Smooth muscle cell of the brain vasculature (primary cell): ENCODE measurements around the gene KCNS1.

Experiments used
- DNase-seq: peaks from one replicate; pipeline ENCODE4 v3.0.0-alpha.2; 2012; ENCODE audit warnings: low read depth, low spot score

Gene KCNS1

DNA sequence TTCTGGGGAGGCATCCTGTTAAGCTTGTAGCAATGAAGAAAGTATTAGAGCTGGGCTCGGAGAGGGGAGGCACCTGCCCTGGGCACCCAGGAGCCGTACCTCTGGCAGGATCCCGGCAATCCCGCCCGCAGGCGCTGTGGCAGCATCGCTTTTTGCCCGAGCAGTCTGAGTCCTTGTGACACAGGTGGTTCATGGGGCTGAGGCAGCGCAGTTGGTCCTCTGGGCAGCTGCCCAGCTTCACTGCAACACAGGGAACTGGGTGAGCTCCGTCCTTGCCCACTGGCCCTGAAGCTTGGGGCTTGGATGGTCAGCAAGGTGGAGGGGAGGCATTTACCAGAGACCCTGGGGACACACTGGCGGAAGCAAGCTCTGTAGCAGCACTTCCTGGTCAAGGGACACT lies 9.4 kb upstream of the KCNS1 start:
- DNase-seq = no peak

DNA sequence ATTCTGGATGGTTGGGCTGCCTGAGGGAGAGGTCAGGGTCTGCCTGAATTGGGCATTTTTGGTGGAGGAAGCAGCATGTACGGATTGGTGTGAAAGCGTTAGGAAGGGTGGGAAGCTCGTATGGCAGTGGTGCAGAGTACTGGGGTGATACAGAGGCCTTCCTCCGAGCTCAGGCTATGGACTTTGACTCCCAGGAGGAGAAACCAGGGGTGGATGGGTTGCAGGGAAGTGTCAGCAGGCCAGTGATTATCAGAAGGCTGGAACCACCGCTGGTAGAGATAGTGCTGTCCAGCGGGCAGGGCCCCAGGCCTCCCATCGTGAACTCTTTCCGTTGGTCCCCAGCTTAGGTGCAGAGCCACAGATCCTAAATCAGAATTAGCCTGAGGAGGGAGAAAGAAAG lies 8.7 kb upstream of the KCNS1 start:
- no peak for DNase-seq

DNA sequence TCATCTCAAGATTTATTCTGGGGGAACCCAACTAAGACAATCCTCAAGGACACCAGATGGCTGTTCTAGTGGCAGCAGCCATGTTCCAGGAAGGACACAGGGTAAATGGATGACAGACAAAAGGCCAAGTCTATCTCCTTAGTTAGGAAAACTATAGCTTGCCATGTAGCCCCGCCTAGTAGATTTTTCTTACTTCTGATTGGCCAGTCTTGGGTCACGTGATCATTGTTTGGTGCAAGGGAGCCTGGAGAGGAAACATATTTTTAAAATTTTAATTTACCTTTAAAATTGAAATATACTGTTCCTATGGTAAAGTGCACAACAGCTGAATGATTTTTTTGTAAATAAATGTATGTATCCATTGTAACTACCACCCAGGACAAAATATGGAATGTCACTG lies 4.4 kb upstream of the KCNS1 start:
- DNase-seq = no peak

DNA sequence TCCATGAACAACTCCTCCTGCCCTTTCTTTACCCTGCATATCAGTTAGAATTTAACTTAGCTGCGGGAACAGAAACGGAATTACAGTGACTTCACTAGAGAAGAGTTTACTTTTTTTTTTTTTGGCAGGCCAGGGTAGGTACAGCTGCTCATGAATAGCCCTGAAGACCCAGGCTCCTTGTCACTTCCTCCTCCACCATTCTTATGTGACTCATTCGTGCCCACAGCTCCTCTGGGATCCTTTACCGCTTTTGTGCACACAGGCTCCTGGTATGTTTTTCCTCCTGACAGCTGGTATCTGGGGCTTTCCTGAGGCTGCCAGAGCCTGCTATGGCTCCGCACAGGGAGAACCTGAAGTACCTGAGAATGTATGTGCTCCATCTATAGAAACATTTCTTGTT lies 3.9 kb upstream of the KCNS1 start:
- no peak for DNase-seq

DNA sequence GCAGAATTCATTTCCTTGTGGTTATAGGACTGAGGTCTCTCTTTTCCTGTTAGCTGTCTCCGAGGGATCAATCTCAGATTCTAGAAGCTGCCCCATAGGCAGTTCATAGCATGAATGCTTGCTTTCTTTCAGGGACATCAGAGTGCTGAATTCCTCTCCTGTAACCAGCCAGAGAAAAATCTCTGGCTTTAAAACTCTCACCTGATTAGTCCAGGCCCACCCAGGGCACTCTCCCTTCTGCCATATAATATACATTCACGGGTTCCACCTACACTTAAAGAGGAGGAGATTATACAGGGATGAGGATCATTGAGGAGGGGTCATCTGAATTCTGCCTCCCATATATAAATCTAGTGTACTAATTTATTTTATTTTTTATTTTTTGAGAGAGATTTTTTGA lies 2.1 kb upstream of the KCNS1 start:
- DNase-seq = no peak

- no peak for DNase-seq
These were observed 465 bp upstream of the KCNS1 start for GRCh38 chr20:45101333-45101850.

- DNase-seq = no peak
These were observed 2.7 kb downstream of the KCNS1 start for GRCh38 chr20:45098103-45098773.

GRCh38 chr20:45097485-45098102 lies 3.3 kb downstream of the KCNS1 start:
- DNase-seq = no peak

- DNase-seq = no peak
These were observed 4.1 kb downstream of the KCNS1 start for GRCh38 chr20:45096781-45097180.

DNA sequence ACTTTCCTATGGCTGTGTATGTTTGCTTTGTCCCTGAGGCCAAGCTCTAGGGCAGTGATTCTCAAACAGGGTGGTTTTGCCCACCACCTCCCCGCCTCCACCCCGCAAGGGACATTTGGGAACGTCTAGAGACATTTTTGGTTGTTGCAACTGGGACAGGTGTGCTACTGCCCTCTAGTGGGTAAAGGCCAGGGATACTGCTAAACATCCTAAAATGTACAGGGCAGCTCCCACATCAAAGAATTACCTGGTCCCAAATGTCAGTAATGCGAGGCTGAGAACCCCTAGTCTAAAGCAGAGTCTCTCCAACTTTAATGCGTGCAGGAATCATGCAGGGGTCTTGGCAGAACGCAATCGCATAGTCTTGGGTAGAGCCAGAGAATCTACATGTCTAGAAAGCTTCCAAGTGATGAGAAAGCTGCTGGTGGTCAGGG lies 5.1 kb downstream of the KCNS1 start:
- no peak for DNase-seq

GRCh38 chr20:45094864-45095574 lies 5.9 kb downstream of the KCNS1 start:
- DNase-seq = no peak

GRCh38 chr20:45094201-45094600 lies 6.7 kb downstream of the KCNS1 start:
- DNase-seq = no peak

GRCh38 chr20:45092898-45093297 lies 8.0 kb downstream of the KCNS1 start:
- no peak for DNase-seq

GRCh38 chr20:45091366-45091765 lies 9.6 kb downstream of the KCNS1 start:
- no peak for DNase-seq

DNA sequence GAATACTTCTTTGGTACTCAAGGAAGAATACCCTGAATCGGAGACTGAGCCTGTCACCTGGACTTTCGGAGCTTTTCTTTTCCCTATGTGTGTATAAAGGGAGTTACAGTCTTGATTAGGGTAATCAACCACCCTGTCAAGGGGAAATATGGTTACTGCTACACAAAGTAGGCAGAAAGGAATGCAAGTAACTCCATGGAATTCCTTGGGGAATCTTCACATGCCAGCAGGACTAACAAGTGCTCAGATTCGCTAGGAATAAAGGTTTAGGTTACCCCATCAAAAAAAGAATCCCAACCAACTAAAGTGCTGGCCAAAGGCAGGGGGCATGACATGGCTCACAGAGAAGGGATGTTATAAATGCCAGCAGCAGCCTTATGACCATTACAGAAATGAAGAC lies 10.4 kb downstream of the KCNS1 start:
- no peak for DNase-seq

DNA sequence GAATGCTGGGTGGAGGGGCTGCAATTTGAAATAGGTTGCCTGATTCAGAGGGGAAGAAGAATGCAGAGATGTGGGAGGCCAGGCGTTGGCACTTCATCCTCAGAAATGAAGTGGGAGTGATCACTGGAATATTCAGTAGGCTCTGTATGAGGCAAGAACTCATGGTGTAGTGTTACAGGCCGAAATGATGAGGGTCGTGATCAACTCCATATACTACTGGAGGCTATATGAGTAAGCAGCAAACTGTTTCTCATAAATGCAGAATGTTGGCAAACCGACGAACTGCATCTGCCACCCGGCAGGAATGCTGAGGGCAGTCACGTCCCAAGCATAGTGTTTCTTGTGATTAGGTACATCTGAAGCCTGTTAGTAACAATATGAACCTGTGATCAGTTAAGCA lies 12.7 kb downstream of the KCNS1 start:
- DNase-seq = no peak

DNA sequence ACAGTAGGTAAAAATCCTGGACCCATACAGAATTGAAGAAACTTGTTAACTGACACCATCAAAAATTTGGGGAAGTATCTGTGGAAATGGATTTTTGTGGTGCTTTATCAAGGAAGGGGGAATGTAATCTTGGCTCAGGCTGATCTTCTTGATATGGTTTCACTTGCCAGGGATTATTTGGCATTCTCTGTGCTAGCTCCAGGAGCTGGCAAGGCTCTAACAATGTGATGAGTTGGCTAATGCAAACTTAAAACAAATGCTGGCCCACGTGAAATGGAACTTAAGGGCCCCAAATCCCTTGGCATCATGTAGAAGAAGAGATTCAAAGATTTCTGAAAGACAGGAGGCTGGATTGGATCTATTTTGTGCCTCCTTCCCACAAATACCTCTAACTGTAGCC lies 13.1 kb downstream of the KCNS1 start:
- no peak for DNase-seq

GRCh38 chr20:45087097-45087790 lies 13.7 kb downstream of the KCNS1 start:
- no peak for DNase-seq

GRCh38 chr20:45085867-45086266 lies 15.1 kb downstream of the KCNS1 start:
- DNase-seq = no peak

GRCh38 chr20:45085289-45085688 lies 15.6 kb downstream of the KCNS1 start:
- DNase-seq = no peak

- no peak for DNase-seq
These were observed 17.8 kb downstream of the KCNS1 start for GRCh38 chr20:45083127-45083526.

GRCh38 chr20:45082468-45082867 lies 18.5 kb downstream of the KCNS1 start:
- no peak for DNase-seq
